ENCODE results near the gene ARL16.

Gene ARL16

GRCh38 chr17:81712468-81713003 lies 28.9 kb upstream of the ARL16 start:
- FAIRE-seq, result no peak

- FAIRE-seq, result no peak
Measured at GRCh38 chr17:81711814-81712467, 28.3 kb upstream of the ARL16 start, which contains the start of gene SLC25A10. TSS of gene SLC25A10 (plus strand) at chr17:81712284. CDS start at chr17:81712427, 143 bp downstream.

- FAIRE-seq, result no peak
Measured at GRCh38 chr17:81710514-81711308, 27.1 kb upstream of the ARL16 start.

- FAIRE-seq, result no peak
Measured at GRCh38 chr17:81708739-81709185, 25.2 kb upstream of the ARL16 start.

- no peak for FAIRE-seq
Measured at GRCh38 chr17:81707725-81708646, 24.4 kb upstream of the ARL16 start.

- FAIRE-seq, result no peak
Measured at GRCh38 chr17:81706757-81707624, 23.4 kb upstream of the ARL16 start.

GRCh38 chr17:81706232-81706611 lies 22.6 kb upstream of the ARL16 start:
- no peak for FAIRE-seq

- FAIRE-seq, result no peak
Measured at GRCh38 chr17:81705518-81706231, 22.1 kb upstream of the ARL16 start.

- no peak for FAIRE-seq
Measured at GRCh38 chr17:81703747-81704654, 20.4 kb upstream of the ARL16 start.

- no peak for FAIRE-seq
Measured at GRCh38 chr17:81702934-81703746, 19.5 kb upstream of the ARL16 start, which contains the start of gene MRPL12. TSS of gene MRPL12 (plus strand) at chr17:81703367. CDS start at chr17:81703502, 135 bp downstream.

GRCh38 chr17:81701288-81702071 lies 17.9 kb upstream of the ARL16 start:
- FAIRE-seq, result no peak

- no peak for FAIRE-seq
Measured at GRCh38 chr17:81700353-81701287, 17.0 kb upstream of the ARL16 start.

- FAIRE-seq, result no peak
Measured at GRCh38 chr17:81697261-81698044, 13.9 kb upstream of the ARL16 start.

- FAIRE-seq, result no peak
Measured at GRCh38 chr17:81696218-81696941, 12.8 kb upstream of the ARL16 start.

- no peak for FAIRE-seq
Measured at GRCh38 chr17:81695801-81696200, 12.2 kb upstream of the ARL16 start.
